ENCODE data around the gene SEMA3E.
"Not testable (repeated sequence)": the region's sequence is repeated elsewhere in the genome, so short reads cannot be mapped to it uniquely, and the experiment has no call there.

The SEMA3E gene

GRCh38 chr7:83552556-83552955 lies 96.4 kb downstream of the SEMA3E start:
- DNase-seq, result not testable (repeated sequence)

- no peak for DNase-seq
Observed at GRCh38 chr7:83550100-83550499, 98.8 kb downstream of the SEMA3E start.

- no peak for DNase-seq
Observed at GRCh38 chr7:83548250-83548649, 100.7 kb downstream of the SEMA3E start.

- no peak for DNase-seq
Observed at GRCh38 chr7:83547526-83547925, 101.4 kb downstream of the SEMA3E start.

- no peak for DNase-seq
Observed at GRCh38 chr7:83546586-83546985, 102.4 kb downstream of the SEMA3E start.

GRCh38 chr7:83541187-83541960 lies 107.6 kb downstream of the SEMA3E start:
- no peak for DNase-seq

- DNase-seq, result no peak
Observed at GRCh38 chr7:83534488-83534887, 114.5 kb downstream of the SEMA3E start.

- DNase-seq, result no peak
Observed at GRCh38 chr7:83532219-83532618, 116.7 kb downstream of the SEMA3E start.

- no peak for DNase-seq
Observed at GRCh38 chr7:83531766-83532165, 117.2 kb downstream of the SEMA3E start.

GRCh38 chr7:83528925-83529423 lies 120.0 kb downstream of the SEMA3E start:
- DNase-seq, result no peak

GRCh38 chr7:83524277-83525075 lies 124.5 kb downstream of the SEMA3E start:
- DNase-seq, result no peak

- DNase-seq, result no peak
Observed at GRCh38 chr7:83520726-83521125, 128.2 kb downstream of the SEMA3E start.

GRCh38 chr7:83519240-83519639 lies 129.7 kb downstream of the SEMA3E start:
- DNase-seq, result no peak

GRCh38 chr7:83517035-83517700 lies 131.8 kb downstream of the SEMA3E start:
- DNase-seq, result no peak

GRCh38 chr7:83514977-83515376 lies 134.0 kb downstream of the SEMA3E start:
- no peak for DNase-seq

- no peak for DNase-seq
Observed at GRCh38 chr7:83509255-83510021, 139.5 kb downstream of the SEMA3E start.

- DNase-seq, result no peak
Observed at GRCh38 chr7:83504330-83504729, 144.6 kb downstream of the SEMA3E start.

- no peak for DNase-seq
Observed at GRCh38 chr7:83502636-83503035, 146.3 kb downstream of the SEMA3E start.

GRCh38 chr7:83494683-83495082 lies 154.3 kb downstream of the SEMA3E start:
- no peak for DNase-seq

- no peak for DNase-seq
Observed at GRCh38 chr7:83492802-83493201, 156.1 kb downstream of the SEMA3E start.

GRCh38 chr7:83487801-83488200 lies 161.1 kb downstream of the SEMA3E start:
- no peak for DNase-seq

GRCh38 chr7:83486957-83487356 lies 162.0 kb downstream of the SEMA3E start:
- DNase-seq, result no peak

GRCh38 chr7:83486536-83486935 lies 162.4 kb downstream of the SEMA3E start:
- DNase-seq, result no peak
